Measurements from ENCODE around the gene ERC1.
A peak's percentile ranks its signal among the peaks of the same experiment; 100 is the strongest.
"Not testable (repeated sequence)": the region's sequence is repeated elsewhere in the genome, so short reads cannot be mapped to it uniquely, and the experiment has no call there.

ERC1 gene

GRCh38 chr12:1080520-1081223, 89.6 kb downstream of the ERC1 start:
- FAIRE-seq = no peak

DNA sequence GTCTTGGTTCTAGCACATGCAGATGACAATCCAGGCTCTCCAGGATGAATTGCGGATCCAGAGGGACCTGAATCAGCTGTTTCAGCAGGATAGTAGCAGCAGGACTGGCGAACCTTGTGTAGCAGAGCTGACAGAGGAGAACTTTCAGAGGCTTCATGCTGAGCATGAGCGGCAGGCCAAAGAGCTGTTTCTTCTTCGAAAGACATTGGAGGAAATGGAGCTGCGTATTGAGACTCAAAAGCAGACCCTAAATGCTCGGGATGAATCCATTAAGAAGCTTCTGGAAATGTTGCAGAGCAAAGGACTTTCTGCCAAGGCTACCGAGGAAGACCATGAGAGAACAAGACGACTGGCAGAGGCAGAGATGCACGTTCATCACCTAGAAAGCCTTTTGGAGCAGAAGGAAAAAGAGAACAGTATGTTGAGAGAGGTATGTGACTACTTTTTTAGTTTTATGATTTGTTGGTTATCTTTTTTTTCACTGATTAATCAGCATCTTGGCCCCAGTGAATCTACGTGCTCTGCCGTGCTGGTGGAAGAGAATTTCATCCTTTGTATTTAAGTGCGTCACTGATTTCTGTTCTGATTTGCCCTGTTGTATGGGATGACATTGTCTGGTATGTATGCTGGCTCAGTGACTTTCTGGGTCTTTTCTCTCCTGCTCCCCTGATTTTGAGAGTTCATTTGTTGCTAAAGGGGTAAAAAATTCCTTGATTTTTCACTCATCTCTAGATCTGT, 92.3 kb downstream of the ERC1 start:
- FAIRE-seq = no peak

- FAIRE-seq = no peak
Observed at GRCh38 chr12:1083889-1084262, 92.9 kb downstream of the ERC1 start.

DNA sequence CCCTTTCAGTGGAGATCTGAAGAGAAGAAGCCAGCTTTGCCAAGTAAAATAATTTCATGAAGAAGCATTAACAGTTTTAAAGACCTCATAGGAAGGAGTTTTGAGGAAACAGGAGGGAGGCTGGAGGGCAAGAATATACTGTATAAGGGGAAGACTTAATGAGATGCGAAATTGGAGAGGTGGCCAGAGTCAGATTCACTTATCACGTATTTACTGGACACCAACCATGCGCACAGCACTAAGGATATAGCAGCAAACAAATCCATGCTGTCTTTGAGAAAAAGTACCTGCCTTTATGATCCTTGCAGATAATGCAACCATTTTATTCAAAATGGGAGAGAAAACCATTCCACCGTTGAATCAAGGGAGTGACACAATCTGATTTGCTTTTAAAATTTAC, 100.3 kb downstream of the ERC1 start:
- FAIRE-seq = no peak

- peak; percentile 49 for FAIRE-seq
Observed at GRCh38 chr12:1093166-1093751, 102.2 kb downstream of the ERC1 start.

DNA sequence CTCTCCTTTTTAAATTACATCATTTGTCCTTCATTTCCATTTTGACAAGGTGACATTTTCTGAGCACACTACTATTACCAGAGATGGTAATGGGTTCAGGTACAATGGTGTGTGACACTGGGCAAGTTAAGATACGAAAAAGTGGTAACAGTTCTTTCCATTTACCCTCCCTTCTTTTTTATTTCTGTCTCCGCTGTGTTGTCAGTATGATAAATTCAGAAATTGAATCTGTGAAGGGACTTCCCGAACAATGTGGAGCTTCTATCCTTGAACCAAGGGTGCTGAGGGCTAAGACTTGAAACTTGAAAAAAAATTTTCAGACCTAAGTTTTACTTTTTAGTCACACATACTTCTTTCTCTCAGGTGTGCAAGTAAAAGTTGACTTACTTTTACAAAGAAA, 103.7 kb downstream of the ERC1 start:
- FAIRE-seq = no peak

GRCh38 chr12:1099158-1099557, 108.1 kb downstream of the ERC1 start:
- FAIRE-seq = no peak

- not testable (repeated sequence) for FAIRE-seq
Observed at GRCh38 chr12:1099618-1100017, 108.6 kb downstream of the ERC1 start.

GRCh38 chr12:1102115-1102514, 111.1 kb downstream of the ERC1 start:
- FAIRE-seq = no peak

DNA sequence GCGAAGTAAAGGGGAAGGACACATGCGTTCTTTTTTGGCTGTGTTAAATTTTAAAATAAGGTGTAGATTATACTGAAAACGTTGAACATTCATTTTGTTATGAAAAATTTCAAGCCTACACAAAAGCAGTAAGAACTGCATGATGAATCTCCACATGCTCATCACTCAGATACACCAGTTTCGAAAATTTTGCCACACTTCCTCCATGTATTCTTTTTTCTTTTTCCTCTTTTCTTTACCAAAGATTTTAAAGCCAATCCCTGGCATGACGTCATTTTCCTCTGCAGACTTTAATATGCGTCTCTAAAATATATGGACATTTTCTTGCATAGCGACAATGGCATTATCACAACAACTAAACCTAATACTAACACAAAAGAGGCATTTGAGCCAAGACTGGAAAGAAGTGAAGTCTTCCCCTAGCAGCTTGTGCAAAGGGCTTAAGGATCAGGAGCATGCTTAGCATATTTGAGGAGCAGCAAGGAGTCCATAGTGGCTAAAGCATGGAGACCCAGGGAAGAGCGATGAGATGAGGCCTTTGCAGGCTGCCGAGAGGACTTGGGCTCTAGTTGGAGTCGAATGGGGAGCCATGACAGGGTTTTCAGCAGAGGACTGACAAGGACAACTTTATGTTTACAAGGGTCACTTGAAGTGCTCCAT, 111.9 kb downstream of the ERC1 start:
- no peak for FAIRE-seq

- FAIRE-seq = no peak
Observed at GRCh38 chr12:1103632-1104031, 112.6 kb downstream of the ERC1 start.

DNA sequence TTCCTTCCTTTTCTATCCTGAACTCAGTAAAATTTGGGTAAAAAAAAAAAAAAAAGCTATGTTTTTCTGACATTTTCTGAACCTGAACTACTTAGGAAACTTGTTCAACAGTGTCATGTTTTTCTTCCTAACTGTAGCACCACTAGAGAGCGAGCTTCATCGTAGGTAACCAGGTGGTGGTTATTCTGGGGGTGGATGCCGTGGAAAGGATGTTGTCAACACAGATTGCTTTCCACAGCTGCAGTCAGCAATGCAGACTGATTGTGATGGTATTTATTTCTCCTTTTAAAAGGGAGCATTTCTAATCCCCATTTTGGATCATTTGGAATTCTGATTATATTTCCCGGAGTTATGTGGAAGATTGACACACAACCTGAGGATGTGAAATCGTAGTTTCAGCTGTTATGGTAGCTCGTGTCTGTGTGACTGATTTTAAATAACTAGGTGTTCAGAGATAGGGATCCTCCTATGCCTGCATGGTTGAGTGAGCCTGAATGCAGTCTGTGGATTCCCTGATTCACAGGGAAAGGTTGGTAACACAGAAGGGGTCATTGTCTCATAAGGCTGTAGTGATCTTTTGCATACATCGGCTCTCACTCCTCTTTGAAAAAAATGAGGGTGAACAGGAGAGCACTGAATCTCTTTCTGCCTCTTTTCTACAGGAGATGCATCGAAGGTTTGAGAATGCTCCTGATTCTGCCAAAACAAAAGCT, 113.2 kb downstream of the ERC1 start:
- no peak for FAIRE-seq

GRCh38 chr12:1107669-1108068, 116.6 kb downstream of the ERC1 start:
- no peak for FAIRE-seq

GRCh38 chr12:1108276-1108675, 117.3 kb downstream of the ERC1 start:
- no peak for FAIRE-seq

- no peak for FAIRE-seq
Observed at GRCh38 chr12:1115484-1116231, 124.6 kb downstream of the ERC1 start.

GRCh38 chr12:1117371-1117770, 126.3 kb downstream of the ERC1 start:
- no peak for FAIRE-seq

DNA sequence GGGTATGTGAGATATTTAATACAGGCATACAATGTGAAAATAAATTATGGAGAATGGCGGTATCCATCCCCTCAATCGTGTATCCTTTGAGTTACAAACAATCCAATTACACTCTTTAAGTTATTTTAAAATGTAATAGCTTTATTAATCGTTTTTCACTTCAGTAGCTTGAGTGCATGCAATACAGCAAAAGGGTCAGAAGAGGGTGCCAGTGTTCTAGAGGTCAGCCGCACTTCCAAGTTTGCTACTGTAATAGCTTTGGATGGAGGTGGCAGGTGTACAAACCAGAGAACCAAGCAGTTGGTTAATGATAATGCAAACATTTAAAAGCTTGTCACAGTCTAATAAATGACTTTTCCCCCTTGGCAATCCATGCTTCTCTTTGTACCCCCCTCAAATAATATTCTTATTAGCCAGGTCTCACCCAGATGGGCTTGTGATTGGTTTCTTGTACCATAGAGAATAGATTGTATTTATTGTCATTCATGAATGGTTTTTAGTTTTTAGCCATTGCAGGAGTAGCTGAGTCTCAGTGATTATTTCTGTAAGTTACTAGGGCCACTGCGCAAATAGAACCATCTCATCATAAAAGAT, 127.0 kb downstream of the ERC1 start:
- peak; percentile 47 for FAIRE-seq

GRCh38 chr12:1122786-1123185, 131.8 kb downstream of the ERC1 start:
- FAIRE-seq = no peak

- no peak for FAIRE-seq
Observed at GRCh38 chr12:1126091-1126490, 135.1 kb downstream of the ERC1 start.

DNA sequence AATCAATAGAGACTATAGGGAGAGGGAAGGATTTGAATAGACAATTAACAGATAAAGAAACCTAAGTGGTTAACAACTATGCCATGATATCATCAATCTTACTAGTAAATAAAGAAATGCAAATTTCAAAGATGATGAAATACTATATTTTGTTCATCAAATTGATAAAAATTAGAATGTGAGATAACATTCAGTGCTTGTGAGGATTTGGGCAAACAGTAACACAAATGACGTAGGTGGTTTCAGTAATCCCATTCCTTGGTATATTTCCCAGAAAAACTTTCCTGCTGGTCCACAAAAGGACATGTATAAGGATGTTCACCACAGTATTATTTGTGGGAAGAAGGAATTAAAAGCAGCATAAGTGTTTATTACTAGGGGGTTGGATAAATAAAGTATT, 136.0 kb downstream of the ERC1 start:
- FAIRE-seq = no peak

DNA sequence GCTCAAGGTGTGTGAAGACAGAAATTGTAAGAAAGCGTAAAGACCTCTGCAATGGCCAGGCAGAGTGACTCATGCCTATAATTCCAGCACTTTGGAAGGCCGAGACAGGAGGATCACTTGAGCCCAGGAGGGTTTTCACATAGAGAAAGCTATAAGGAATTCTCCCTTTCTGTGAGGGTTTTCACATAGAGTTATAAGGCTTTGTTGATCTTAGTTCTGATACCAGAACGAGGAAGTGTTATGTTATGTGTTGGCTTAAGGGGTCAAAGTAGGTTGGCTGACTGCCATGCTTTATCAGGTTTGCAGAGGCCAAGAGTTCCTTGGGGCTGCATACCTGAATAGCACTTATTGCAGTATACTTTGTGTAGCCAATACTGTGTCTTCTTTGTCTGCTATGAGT, 139.1 kb downstream of the ERC1 start:
- FAIRE-seq = no peak

DNA sequence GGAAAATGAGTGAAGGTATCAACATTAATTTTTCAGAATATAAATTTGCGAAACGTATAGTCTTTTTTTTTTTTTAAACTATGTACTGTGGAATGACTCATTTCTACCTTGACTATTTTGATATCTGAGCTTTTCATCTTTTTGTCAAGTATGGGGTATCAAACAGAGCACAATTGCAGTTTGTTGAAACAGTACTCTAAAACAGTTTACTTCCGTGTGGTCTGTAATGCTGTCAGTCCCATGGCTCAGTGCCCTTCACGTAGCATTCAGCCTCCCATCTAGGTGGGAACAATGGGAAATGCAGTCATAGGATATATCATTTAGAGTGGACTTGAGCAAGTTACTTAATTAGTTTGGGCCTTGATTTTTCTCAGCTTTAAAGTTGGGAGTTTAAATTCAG, 139.5 kb downstream of the ERC1 start:
- FAIRE-seq = no peak
